GM21737 (cell line): ENCODE measurements around the gene SYNE2.

Experiments
- ATAC-seq: cut with Tn5 transposase; IDR thresholded peaks from one replicate; pipeline ENCODE4 v1.9.1; 2021; ENCODE audit warnings: mild to moderate bottlenecking, moderate library complexity; ENCODE audit not compliant: unreplicated experiment

Gene SYNE2

GRCh38 chr14:63910583-63911363, 58.0 kb downstream of the SYNE2 start:
- no peak for ATAC-seq

- no peak for ATAC-seq
Observed at GRCh38 chr14:63911404-63911803, 58.6 kb downstream of the SYNE2 start.

- no peak for ATAC-seq
Observed at GRCh38 chr14:63912286-63912685, 59.5 kb downstream of the SYNE2 start.

- no peak for ATAC-seq
Observed at GRCh38 chr14:63918411-63918810, 65.6 kb downstream of the SYNE2 start.

GRCh38 chr14:63922696-63923421, 70.1 kb downstream of the SYNE2 start:
- ATAC-seq, result no peak

GRCh38 chr14:63923422-63923752, 70.6 kb downstream of the SYNE2 start:
- ATAC-seq, result no peak

GRCh38 chr14:63924375-63924774, 71.6 kb downstream of the SYNE2 start:
- ATAC-seq, result no peak

- ATAC-seq, result no peak
Observed at GRCh38 chr14:63926641-63927040, 73.8 kb downstream of the SYNE2 start.

GRCh38 chr14:63928744-63929174, 76.0 kb downstream of the SYNE2 start:
- no peak for ATAC-seq

- ATAC-seq, result no peak
Observed at GRCh38 chr14:63933110-63933509, 80.3 kb downstream of the SYNE2 start.

- ATAC-seq, result no peak
Observed at GRCh38 chr14:63933711-63934110, 80.9 kb downstream of the SYNE2 start.

- ATAC-seq, result peak; percentile 75
Observed at GRCh38 chr14:63938198-63939005, 85.6 kb downstream of the SYNE2 start.

GRCh38 chr14:63939006-63939270, 86.1 kb downstream of the SYNE2 start:
- no peak for ATAC-seq

- ATAC-seq, result no peak
Observed at GRCh38 chr14:63940387-63940786, 87.6 kb downstream of the SYNE2 start.

GRCh38 chr14:63941023-63941422, 88.2 kb downstream of the SYNE2 start:
- no peak for ATAC-seq

- ATAC-seq, result no peak
Observed at GRCh38 chr14:63949696-63950095, 96.9 kb downstream of the SYNE2 start.

GRCh38 chr14:63951021-63951420, 98.2 kb downstream of the SYNE2 start:
- no peak for ATAC-seq

GRCh38 chr14:63951429-63951828, 98.6 kb downstream of the SYNE2 start:
- ATAC-seq, result no peak

- no peak for ATAC-seq
Observed at GRCh38 chr14:63952053-63952932, 99.5 kb downstream of the SYNE2 start.

GRCh38 chr14:63952933-63953437, 100.2 kb downstream of the SYNE2 start:
- ATAC-seq, result no peak

- ATAC-seq, result no peak
Observed at GRCh38 chr14:63956326-63956725, 103.5 kb downstream of the SYNE2 start.
